Endothelial cell of umbilical vein (primary cell): ENCODE results near the gene TESMIN.

Source experiments
- MAX ChIP-seq: IDR thresholded peaks from 2 replicates; pipeline ENCODE4 v1.6.1; 2011; ENCODE audit not compliant: insufficient read depth, insufficient read length
- POLR2AphosphoS5 ChIP-seq: IDR thresholded peaks from 2 replicates; pipeline ENCODE4 v1.6.1; 2012; ENCODE audit warnings: low read depth, mild to moderate bottlenecking, control low read depth, low read length, moderate library complexity; ENCODE audit not compliant: insufficient read depth
- TF ChIP-seq, protein P1 (sequence below), 2 donors: IDR thresholded peaks; 1 replicate in 1 of 2; 2 replicates in 1 of 2; pipeline ENCODE4 v1.5.1; 2011; ENCODE audit warnings: low read length in 2 of 2, mild to moderate bottlenecking in 2 of 2, moderate library complexity in 2 of 2, control low read depth in 1 of 2, inconsistent platforms in 1 of 2, low read depth in 1 of 2; ENCODE audit not compliant: insufficient read depth in 1 of 2; ENCODE audit errors: extremely low read depth in 1 of 2

GRCh38 chr11:68750195-68751003 lies 921 bp downstream of the TESMIN start:
- TF ChIP-seq, protein P1, sequence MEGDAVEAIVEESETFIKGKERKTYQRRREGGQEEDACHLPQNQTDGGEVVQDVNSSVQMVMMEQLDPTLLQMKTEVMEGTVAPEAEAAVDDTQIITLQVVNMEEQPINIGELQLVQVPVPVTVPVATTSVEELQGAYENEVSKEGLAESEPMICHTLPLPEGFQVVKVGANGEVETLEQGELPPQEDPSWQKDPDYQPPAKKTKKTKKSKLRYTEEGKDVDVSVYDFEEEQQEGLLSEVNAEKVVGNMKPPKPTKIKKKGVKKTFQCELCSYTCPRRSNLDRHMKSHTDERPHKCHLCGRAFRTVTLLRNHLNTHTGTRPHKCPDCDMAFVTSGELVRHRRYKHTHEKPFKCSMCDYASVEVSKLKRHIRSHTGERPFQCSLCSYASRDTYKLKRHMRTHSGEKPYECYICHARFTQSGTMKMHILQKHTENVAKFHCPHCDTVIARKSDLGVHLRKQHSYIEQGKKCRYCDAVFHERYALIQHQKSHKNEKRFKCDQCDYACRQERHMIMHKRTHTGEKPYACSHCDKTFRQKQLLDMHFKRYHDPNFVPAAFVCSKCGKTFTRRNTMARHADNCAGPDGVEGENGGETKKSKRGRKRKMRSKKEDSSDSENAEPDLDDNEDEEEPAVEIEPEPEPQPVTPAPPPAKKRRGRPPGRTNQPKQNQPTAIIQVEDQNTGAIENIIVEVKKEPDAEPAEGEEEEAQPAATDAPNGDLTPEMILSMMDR (IDR thresholded peaks at IDR 0.05; ENCODE audit: extremely low read depth in 1 of 2, insufficient read depth in 1 of 2, low read depth in 1 of 2, low read length in 2 of 2) = no peak
- TF ChIP-seq POLR2AphosphoS5 (no peak), MAX (no peak)
